HG03095 (cell line): Measurements from ENCODE around the gene TTC28.
"Not testable (repeated sequence)": the region's sequence is repeated elsewhere in the genome, so short reads cannot be mapped to it uniquely, and the experiment has no call there.

Experiments used
- ATAC-seq: cut with Tn5 transposase; IDR thresholded peaks from one replicate; pipeline ENCODE4 v1.9.1; 2021; ENCODE audit warnings: moderate library complexity; ENCODE audit not compliant: unreplicated experiment

Gene TTC28

GRCh38 chr22:28115426-28115825 lies 564.2 kb downstream of the TTC28 start:
- no peak for ATAC-seq

- no peak for ATAC-seq
These were observed 567.0 kb downstream of the TTC28 start for GRCh38 chr22:28112548-28113043.

GRCh38 chr22:28112190-28112544 lies 567.5 kb downstream of the TTC28 start:
- no peak for ATAC-seq

- no peak for ATAC-seq
These were observed 568.0 kb downstream of the TTC28 start for GRCh38 chr22:28111501-28112189.

- no peak for ATAC-seq
These were observed 570.8 kb downstream of the TTC28 start for GRCh38 chr22:28108851-28109250.

- ATAC-seq, result no peak
These were observed 573.0 kb downstream of the TTC28 start for GRCh38 chr22:28106617-28107016.

- no peak for ATAC-seq
These were observed 573.7 kb downstream of the TTC28 start for GRCh38 chr22:28105988-28106387.

GRCh38 chr22:28105413-28105812 lies 574.2 kb downstream of the TTC28 start:
- no peak for ATAC-seq

GRCh38 chr22:28103596-28103995 lies 576.0 kb downstream of the TTC28 start:
- ATAC-seq, result no peak

GRCh38 chr22:28102151-28102812 lies 577.4 kb downstream of the TTC28 start:
- ATAC-seq, result no peak

- ATAC-seq, result no peak
These were observed 582.0 kb downstream of the TTC28 start for GRCh38 chr22:28097627-28098026.

- ATAC-seq, result no peak
These were observed 583.5 kb downstream of the TTC28 start for GRCh38 chr22:28096161-28096560.

- no peak for ATAC-seq
These were observed 584.1 kb downstream of the TTC28 start for GRCh38 chr22:28095316-28096095.

- no peak for ATAC-seq
These were observed 584.9 kb downstream of the TTC28 start for GRCh38 chr22:28094771-28095170.

- no peak for ATAC-seq
These were observed 585.9 kb downstream of the TTC28 start for GRCh38 chr22:28093711-28094110.

GRCh38 chr22:28091486-28091885 lies 588.2 kb downstream of the TTC28 start:
- no peak for ATAC-seq

GRCh38 chr22:28089541-28089940 lies 590.1 kb downstream of the TTC28 start:
- not testable (repeated sequence) for ATAC-seq

- ATAC-seq, result no peak
These were observed 602.5 kb downstream of the TTC28 start for GRCh38 chr22:28077166-28077565.

GRCh38 chr22:28075358-28075981 lies 604.2 kb downstream of the TTC28 start:
- no peak for ATAC-seq

- no peak for ATAC-seq
These were observed 605.1 kb downstream of the TTC28 start for GRCh38 chr22:28074526-28074925.

- no peak for ATAC-seq
These were observed 607.6 kb downstream of the TTC28 start for GRCh38 chr22:28072066-28072465.
